Gastrocnemius medialis (tissue), 4 donors: Measurements from ENCODE around the gene CACNA2D2. TPM values are rescaled to one million over a fixed set of nuclear protein-coding genes. Genes with fewer than 3 reads are reported as not detected.

Experiments
- ATAC-seq, 2 donors: fragments of 150-250 bp; one replicate each; pipeline ENCODE4 v1.9.1; 2016
- DNase-seq, 2 donors: peaks; one replicate each; pipeline ENCODE4 v3.0.0-alpha.2; 2019
- H3K27ac ChIP-seq, 4 donors: fragments of 200-600 bp; sonication (generic); 1 replicate in 1 of 4; 2 replicates in 3 of 4; pipeline ENCODE4 v1.5.1; 2016 to 2018; ENCODE audit warnings: mild to moderate bottlenecking in 2 of 4, moderate library complexity in 1 of 4
- H3K27me3 ChIP-seq, 3 donors: fragments of 200-600 bp; sonication (generic) in 2 of 3; 1 replicate in 1 of 3; 2 replicates in 2 of 3; pipeline versions ENCODE4 v1.5.1 to v1.6.0; 2016 to 2019; ENCODE audit warnings: mild to moderate bottlenecking in 1 of 3, moderate library complexity in 1 of 3
- H3K36me3 ChIP-seq, 2 donors: fragments of 200-600 bp; sonication (generic) in 1 of 2; one replicate each; pipeline ENCODE4 v1.5.1; 2017 to 2018
- H3K4me1 ChIP-seq, 2 donors: fragments of 200-600 bp; sonication (generic) in 1 of 2; one replicate each; pipeline ENCODE4 v1.5.1; 2016 to 2017; ENCODE audit warnings: mild to moderate bottlenecking in 2 of 2
- H3K4me3 ChIP-seq, 4 donors: fragments of 200-600 bp; sonication (generic) in 3 of 4; 1 replicate in 1 of 4; 2 replicates in 3 of 4; pipeline ENCODE4 v1.5.1; 2016 to 2019; ENCODE audit warnings: mild to moderate bottlenecking in 2 of 4
- H3K9me3 ChIP-seq, 3 donors: fragments of 200-600 bp; sonication (generic) in 2 of 3; 1 replicate in 1 of 3; 2 replicates in 2 of 3; pipeline ENCODE4 v1.5.1; 2016 to 2019
- CTCF ChIP-seq, 5 experiments: fragments of 450-650 bp in 3 of 5; fragments of 200-600 bp in 2 of 5; sonication (generic) in 2 of 5; IDR thresholded peaks in 4 of 5; conservative IDR thresholded peaks in 1 of 5; 1 replicate in 4 of 5; 2 replicates in 1 of 5; pipeline ENCODE4 v1.5.1; 2016 to 2019; ENCODE audit warnings: antibody characterized with exemption in 5 of 5, mild to moderate bottlenecking in 3 of 5, moderate library complexity in 3 of 5
- POLR2A ChIP-seq, 2 donors: fragments of 450-650 bp; IDR thresholded peaks; one replicate each; pipeline ENCODE4 v1.6.1; 2017; ENCODE audit warnings: antibody characterized with exemption in 2 of 2, mild to moderate bottlenecking in 2 of 2, moderate library complexity in 2 of 2
- in situ Hi-C, 4 donors: fragments of 200-750 bp; cut with MboI; loops; one replicate each; pipeline versions ENCODE4 v1.15.0 to v1.8.0; 2017; ENCODE audit warnings: low sequenced_read_pairs in 4 of 4
- intact Hi-C: fragments of 100-400 bp; cut with DNase I; formaldehyde crosslinking; loops from one replicate; pipeline ENCODE4 v1.15.1; 2023; ENCODE audit warnings: low total_unique reads
- total RNA-seq, 4 donors: library from RNA; depleted of rRNA; stranded (reverse); fragments of >200 nt; gene quantifications; one replicate each; pipeline versions ENCODE4 v1.1.0 to v1.2.3, GENCODE V29; 2016

Gene CACNA2D2
- total RNA-seq, 4 donors from 2014 or later, result 0.27 to 0.68 (median 0.45) TPM

GRCh38 chr3:50512131-50512530 is 8.7 kb upstream of the CACNA2D2 start:
- Histone ChIP-seq H3K4me1 (peaks cover 0 to 6% of the 10 kb centered on the region in 2 donors), H3K4me3 (no peak overlapping the region), H3K36me3 (no peaks in the 10 kb centered on the region), H3K27me3 (no peaks in the 10 kb centered on the region), H3K9me3 (no peaks in the 10 kb centered on the region), H3K27ac (no peak overlapping the region)
- intact Hi-C loops, result no loop called here
- no peak for ATAC-seq
- no peak for DNase-seq
- in situ Hi-C loops, result no loop called here
- TF ChIP-seq POLR2A (IDR thresholded peaks at IDR 0.05) (no peak), CTCF (IDR thresholded peaks at IDR 0.05 in 4 of 5, conservative IDR thresholded peaks at IDR 0.05 in 1 of 5) (no peak)

- H3K4me1 ChIP-seq, result no peaks in the 10 kb centered on the region
- in situ Hi-C loops, result no loop called here
- DNase-seq, result no peak
- TF ChIP-seq CTCF (IDR thresholded peaks at IDR 0.05 in 4 of 5, conservative IDR thresholded peaks at IDR 0.05 in 1 of 5) (no peak), POLR2A (IDR thresholded peaks at IDR 0.05) (no peak)
- no peak overlapping the region for H3K4me3 ChIP-seq
- no peaks in the 10 kb centered on the region for H3K9me3 ChIP-seq
- intact Hi-C loops, result no loop called here
- H3K36me3 ChIP-seq, result no peaks in the 10 kb centered on the region
- H3K27me3 ChIP-seq, result no peaks in the 10 kb centered on the region
- H3K27ac ChIP-seq, result no peak overlapping the region
- no peak for ATAC-seq
Measured at GRCh38 chr3:50510325-50510724, 6.9 kb upstream of the CACNA2D2 start.

- no peak overlapping the region for H3K27ac ChIP-seq
- intact Hi-C loops (no loop called here), in situ Hi-C loops (no loop called here)
- ATAC-seq (no peak), DNase-seq (no peak)
- H3K27me3 ChIP-seq, result no peaks in the 10 kb centered on the region
- H3K4me3 ChIP-seq, result no peak overlapping the region
- H3K9me3 ChIP-seq, result no peaks in the 10 kb centered on the region
- H3K36me3 ChIP-seq, result no peaks in the 10 kb centered on the region
- no peaks in the 10 kb centered on the region for H3K4me1 ChIP-seq
- TF ChIP-seq POLR2A (IDR thresholded peaks at IDR 0.05) (no peak), CTCF (IDR thresholded peaks at IDR 0.05 in 4 of 5, conservative IDR thresholded peaks at IDR 0.05 in 1 of 5) (no peak)
Measured at GRCh38 chr3:50509715-50510114, 6.3 kb upstream of the CACNA2D2 start.

- intact Hi-C loops (no loop called here), in situ Hi-C loops (no loop called here)
- H3K4me1 ChIP-seq, result peaks cover 0 to 4% of the 10 kb centered on the region in 2 donors
- ATAC-seq, result no peak
- no peak overlapping the region for H3K27ac ChIP-seq
- no peak overlapping the region for H3K4me3 ChIP-seq
- no peaks in the 10 kb centered on the region for H3K36me3 ChIP-seq
- TF ChIP-seq POLR2A (IDR thresholded peaks at IDR 0.05) (no peak), CTCF (IDR thresholded peaks at IDR 0.05 in 4 of 5, conservative IDR thresholded peaks at IDR 0.05 in 1 of 5) (no peak)
- H3K9me3 ChIP-seq, result no peaks in the 10 kb centered on the region
- DNase-seq, result no peak
- H3K27me3 ChIP-seq, result no peaks in the 10 kb centered on the region
Measured at GRCh38 chr3:50508821-50509220, 5.4 kb upstream of the CACNA2D2 start.

DNA sequence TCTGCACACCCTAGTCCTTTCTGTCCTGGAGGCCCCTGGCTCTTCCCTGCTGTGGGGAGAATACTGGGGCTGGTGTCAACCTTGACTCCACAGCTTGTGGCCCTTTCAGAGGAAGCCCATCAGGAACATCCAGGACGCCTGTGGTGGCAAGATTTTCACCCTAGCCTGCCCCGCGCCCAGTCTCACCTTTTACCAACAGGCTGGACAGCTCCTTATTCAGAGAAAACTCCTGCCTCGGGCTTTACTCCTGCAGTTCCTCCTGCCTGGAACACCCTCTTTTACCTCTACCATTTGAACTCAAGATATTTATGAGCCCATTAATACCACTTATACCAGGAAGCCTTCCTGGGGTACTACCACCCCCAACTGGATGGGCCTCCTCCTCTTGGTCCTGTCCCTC is 2.7 kb upstream of the CACNA2D2 start:
- intact Hi-C loops, result no loop called here
- H3K27me3 ChIP-seq, result no peaks in the 10 kb centered on the region
- no peak for TF ChIP-seq POLR2A (IDR thresholded peaks at IDR 0.05)
- TF ChIP-seq CTCF (IDR thresholded peaks at IDR 0.05 in 4 of 5, conservative IDR thresholded peaks at IDR 0.05 in 1 of 5), result no peak
- in situ Hi-C loops, result no loop called here
- H3K4me3 ChIP-seq, result no peak overlapping the region
- no peak overlapping the region for H3K27ac ChIP-seq
- H3K4me1 ChIP-seq, result peaks cover 0 to 10% of the 10 kb centered on the region in 2 donors
- H3K9me3 ChIP-seq, result no peaks in the 10 kb centered on the region
- DNase-seq (no peak), ATAC-seq (no peak)
- H3K36me3 ChIP-seq, result no peaks in the 10 kb centered on the region
